Dermis microvascular lymphatic vessel endothelial cell (primary cell): ENCODE measurements around the gene PPP4R3A. TPM values are rescaled to one million over a fixed set of nuclear protein-coding genes. Genes with fewer than 3 reads are reported as not detected.
A peak's percentile ranks its signal among the peaks of the same experiment; 100 is the strongest.
"Not testable (repeated sequence)": the region's sequence is repeated elsewhere in the genome, so short reads cannot be mapped to it uniquely, and the experiment has no call there.

Experiments used
- DNase-seq, 2 donors: peaks; one replicate each; pipeline versions ENCODE4 v3.0.0 to v3.0.0-alpha.2; 2010; ENCODE audit warnings: low read depth in 2 of 2
- total RNA-seq: library from RNA; depleted of rRNA; stranded (reverse); fragments of >200 nt; gene quantifications from 2 replicates; pipeline ENCODE4 v1.2.1, GENCODE V29; 2014

The PPP4R3A gene
- total RNA-seq, 1 donor from 2014 or later, result 61.7 TPM

DNA sequence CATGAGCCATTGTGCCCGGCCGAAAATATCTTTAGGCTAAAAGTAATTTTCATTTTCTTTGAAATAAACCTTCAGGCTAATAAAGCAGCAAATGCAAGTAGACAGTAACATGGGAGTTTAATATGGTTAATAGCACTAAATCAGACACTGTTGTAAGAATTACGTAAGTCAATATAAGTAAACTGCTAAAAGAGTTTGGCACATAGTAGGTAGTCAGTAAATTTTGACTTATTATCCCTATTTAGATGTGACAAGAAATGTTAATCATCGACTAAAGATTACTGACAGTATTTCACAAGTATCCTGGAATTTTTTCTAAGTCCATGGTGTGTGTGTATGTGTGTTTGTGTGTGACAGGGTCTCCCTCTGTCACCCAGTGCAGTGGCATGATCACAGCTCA lies 3.9 kb downstream of the PPP4R3A start:
- no peak for DNase-seq

DNA sequence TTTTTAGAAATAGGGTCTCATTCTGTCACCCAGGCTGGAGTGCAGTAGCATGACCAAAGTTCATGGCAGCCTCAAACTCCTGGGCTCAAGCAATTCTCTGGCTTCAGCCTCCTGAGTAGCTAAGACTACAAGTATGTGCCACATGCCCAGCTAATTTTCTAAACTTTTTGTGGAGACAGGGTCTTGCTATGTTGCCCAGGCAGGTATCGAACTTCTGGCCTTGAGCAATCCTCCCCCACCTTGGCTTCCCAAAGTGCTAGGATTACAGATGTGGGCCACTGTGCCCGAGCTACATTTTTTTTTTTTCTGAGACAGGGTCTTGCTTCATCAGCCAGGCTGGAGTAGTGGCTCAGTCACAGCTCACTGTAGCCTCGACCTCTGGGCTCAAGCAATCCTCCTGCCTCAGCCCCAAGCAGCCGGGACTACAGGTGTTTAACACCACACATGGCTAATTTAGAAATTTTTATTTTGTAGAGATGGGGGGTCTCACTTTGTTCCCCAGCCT lies 7.1 kb downstream of the PPP4R3A start:
- no peak for DNase-seq

DNA sequence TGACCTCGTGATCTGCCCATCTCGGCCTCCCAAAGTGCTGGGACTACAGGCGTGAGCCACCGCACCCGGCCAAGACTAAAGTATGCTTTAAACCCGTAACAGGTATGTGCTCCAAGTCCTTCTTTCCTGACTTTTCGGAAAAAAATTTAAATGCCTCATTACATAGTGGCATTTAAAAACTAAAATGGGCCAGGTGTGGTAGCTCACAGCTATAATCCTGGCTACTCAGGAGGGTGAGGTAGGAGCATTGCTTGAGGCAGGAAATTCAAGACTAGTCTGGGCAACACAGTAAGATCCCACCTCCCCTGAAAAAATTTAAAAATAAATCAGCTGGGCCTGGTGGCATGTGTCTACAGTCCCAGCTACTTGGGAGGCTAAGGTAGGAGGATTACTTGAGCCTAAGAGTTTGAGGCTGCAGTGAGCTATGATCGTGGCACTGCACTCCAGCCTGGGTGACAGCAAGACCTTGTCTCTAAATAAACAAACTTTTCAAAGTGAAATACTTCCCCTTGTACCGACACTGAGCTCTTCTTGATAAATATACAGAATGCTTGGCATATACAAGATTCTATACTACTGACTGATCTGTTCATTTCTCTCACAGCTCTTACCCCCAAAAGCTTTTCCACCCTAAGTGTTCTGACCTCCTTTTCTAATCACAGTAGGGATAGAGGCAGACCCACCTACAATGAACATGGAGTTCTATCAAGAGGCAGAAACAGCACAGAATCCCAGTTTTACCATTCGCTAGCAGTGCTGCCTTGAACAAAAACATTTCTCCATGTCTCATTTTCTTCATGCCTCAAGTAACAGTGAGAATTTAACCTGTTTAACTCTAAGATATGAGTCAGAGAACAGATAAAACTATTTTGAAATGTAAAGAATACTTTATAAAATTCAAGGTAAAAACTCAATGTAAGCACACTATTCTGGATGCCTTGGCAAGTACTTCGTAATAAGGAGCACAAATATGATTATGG lies 7.9 kb downstream of the PPP4R3A start:
- DNase-seq, result no peak

DNA sequence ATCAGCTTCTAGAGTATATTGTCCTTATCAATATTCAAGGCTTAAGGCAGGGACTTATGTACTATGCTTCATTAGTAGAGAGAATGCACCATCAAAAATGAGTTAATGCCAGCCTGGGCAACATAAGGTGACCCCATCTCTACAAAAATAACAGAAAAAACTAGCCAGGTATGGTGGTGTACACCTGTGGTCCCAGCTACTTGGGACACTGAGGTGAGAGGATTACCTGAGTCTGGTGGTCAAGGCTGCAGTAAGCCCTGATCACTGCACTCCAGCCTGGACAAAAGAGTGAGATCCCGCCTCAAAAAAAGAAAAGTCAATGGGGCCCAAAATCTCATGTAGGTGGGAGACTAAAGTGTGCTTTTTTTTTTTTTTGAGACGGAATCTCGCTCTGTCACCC lies 8.8 kb downstream of the PPP4R3A start:
- no peak for DNase-seq

DNA sequence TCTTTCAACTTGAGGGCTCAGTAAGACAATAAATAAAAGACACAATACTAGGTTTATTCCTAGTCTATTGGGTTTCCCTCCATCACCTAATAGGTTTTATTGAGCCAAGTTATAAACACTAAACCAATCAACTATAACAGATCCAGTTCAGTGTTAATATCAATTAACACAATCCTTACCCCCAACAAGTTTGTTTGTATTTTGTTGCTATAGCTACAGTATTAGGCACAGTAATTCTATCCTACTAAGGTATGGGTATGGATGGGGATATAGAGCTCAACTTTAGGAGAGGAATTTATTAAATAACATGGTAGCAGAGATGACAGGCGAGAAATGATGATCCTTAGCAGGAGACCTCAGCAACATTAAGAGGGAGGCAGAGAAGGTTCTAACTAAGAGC lies 13.3 kb downstream of the PPP4R3A start:
- no peak for DNase-seq

DNA sequence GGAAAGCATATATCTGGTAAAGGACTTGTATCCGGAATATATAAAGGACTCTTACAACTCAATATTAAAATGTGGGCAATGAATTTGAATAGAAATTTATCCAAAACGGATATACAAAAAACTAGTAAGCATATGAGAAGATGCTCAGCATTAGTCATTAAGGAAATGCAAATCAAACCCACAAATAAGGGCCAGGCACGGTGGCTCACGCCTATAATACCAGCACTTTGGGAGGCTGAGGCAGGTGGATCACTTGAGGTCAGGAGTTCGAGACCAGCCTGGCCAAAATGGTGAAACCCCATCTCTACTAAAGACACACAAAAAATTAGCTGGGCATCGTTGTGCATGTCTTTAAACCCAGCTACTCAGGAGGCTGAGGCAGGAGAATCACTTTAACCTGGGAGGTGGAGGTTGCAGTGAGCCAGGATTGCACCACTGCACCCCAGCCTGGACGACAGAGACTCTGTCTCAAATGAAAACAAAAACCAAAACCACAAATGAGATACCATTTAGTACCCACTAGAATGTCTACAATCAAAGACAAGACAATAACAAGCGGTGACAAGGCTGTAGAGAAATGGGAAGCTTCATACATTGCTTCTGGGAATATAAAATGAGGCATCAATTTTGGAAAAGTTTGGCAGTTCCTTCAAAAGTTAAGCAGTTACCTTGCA lies 15.6 kb downstream of the PPP4R3A start:
- DNase-seq, result not testable (repeated sequence)

DNA sequence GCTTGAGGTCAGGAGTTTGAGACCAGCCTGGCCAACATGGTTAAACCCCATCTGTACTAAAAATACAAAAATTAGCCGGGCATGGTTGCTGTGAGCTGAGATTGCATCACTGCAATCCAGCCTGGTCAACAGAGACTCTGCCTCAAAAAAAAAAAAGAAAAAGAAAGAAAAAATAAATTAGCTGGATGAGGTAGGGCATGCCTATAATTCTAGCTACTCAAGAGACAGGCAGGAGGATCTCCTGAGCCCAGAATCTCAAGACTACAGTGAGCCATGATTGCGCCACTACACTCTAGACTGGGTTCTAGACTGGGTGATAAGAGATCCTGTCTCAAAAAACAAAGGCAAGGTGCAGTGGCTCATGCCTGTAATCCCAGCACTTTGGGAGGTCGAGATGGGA lies 16.9 kb downstream of the PPP4R3A start:
- DNase-seq, result no peak

DNA sequence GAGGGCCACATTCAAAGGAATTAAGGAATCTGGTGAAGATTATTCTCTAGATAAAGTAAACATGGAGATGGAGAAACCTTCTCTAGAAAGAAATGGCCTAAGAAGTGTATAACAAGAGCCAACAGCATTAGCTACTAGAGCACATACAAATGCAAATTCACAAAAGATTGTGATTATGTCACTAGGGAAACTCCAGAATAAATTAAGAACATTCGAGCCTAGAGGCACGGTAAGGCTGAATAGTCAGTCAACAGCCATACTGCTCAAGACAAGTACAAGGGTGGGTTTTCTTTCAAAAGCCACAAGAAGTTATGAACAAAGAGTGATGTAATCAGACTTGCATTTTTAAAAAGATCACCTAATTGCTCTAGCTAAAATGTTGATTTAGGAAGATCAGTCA lies 25.4 kb downstream of the PPP4R3A start:
- no peak for DNase-seq

DNA sequence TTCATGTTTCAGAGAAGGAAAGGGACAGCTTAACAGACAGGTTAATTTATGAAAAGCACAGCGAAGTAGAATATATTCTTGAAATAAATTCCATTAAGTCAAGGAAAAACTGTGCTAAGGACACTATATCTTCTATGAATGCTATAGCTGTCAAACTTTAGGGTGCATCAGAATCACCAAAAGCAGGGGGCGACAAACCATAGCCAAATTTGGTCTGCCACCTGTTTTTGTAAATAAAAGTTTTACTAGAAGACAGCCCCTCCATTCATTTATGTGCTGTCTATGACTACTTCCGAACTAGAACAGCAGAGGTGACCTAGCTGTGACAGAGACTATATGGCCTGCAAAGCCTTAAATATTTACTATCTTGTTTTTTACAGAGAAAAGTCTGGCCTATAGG lies 25.9 kb downstream of the PPP4R3A start:
- no peak for DNase-seq

DNA sequence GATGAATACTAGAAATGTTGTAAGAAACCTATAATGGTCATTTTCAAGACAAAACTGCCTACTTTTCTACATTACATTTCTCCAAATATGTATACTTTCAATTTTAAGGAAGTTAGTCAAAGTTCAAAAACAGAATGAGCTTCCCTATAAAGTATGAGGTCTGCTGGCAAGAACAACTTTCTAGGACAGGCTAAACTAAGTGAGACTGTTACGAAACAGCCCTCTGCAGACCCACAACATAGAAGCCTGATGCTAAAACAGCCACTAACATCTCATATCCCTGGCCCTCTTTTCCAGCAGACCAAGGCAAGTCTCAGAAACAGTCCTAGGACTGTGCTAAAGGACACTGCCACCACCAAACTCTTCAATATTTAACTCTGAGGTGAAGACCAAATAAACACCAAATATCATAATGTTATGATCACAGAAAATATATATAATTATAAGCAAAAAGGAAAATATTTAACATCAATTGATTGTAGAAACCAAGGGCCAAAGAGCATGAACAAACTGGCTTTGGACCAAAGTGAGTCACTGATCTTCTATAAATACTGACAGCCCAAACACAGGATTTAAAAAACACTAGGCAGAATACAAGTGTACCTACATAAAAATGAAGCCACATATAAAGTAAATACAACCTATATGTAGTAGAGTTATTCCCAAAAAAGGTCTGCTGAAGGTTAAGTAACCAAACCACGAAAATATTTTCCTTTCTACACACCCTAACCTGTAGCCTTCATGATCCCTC lies 27.7 kb downstream of the PPP4R3A start:
- DNase-seq, result peak in 1 of 2 donors; percentile 27

DNA sequence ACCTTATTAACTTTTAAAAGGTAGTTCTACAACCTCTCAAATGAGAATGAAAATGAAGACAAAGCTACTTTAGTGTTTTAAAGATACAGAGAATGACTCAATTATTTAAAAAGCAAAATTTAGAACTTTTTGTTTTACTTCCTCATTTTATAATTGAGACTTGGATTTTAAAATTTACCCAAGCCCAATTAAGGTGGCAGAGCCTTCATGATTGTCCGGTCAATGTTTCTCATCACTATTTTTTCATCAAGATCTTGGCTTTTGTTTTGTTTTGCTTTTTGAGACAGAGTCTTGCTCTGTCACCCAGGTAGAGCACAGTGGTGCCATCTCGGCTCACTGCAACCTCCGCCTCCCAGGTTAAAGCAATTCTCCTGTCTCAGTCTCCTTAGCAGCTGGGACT lies 32.7 kb downstream of the PPP4R3A start:
- no peak for DNase-seq

DNA sequence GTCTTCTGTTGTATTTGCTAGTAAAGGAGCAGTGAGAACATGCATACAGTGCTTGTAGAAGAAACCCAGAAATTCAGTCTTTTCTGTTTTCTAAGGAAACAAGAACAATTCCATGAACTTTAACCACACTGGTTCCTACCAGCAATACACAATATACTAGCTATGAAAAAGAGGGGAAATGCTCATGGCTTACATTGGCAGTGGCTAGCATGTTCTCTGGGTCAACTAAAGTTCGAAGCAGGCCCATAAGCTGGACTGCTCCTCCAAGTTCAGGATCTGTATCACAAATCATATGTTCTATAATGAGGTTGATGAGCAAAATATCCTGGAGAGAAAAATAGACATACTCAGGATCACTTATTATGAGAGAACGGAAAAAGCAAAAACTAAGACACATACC lies 37.1 kb downstream of the PPP4R3A start:
- peak; percentile 44 to 55 for DNase-seq

DNA sequence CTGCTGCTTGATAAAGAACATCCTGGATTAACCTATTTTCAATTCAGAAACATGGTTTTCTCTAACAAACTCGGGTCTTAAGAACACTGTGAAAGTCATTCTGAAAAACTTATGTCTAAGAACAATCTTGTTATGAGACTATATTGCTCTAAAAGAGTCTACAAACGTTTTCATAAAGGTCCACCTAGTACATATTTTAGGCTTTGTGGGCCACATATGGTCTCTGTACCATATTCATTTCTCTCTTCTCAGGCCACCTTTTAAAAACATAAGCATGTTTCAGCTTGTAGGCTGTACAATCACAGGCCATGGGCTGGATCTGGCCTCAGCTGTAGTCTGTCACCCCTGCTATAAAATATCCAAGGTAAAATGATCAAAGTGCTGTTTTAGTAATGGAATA lies 39.9 kb downstream of the PPP4R3A start:
- DNase-seq, result no peak

DNA sequence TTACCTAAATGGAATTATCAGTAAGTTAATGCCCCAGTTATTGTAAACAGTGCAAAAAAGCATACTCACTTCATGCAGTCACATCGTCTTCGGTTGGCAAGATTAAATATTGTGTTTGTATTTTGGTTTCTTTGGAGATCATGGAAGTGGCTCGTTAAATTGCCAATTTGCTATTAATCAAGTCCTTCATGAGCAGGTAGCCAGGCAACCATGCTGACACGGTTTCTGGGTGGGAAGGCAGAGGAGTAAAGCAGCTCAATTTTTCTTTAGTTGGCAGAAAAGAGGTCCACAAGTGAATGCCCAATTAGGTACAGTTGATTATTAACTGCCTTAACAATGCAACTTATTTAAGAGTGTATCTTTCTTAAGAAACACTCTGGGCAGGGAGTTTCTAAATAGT lies 43.9 kb downstream of the PPP4R3A start:
- DNase-seq, result no peak

DNA sequence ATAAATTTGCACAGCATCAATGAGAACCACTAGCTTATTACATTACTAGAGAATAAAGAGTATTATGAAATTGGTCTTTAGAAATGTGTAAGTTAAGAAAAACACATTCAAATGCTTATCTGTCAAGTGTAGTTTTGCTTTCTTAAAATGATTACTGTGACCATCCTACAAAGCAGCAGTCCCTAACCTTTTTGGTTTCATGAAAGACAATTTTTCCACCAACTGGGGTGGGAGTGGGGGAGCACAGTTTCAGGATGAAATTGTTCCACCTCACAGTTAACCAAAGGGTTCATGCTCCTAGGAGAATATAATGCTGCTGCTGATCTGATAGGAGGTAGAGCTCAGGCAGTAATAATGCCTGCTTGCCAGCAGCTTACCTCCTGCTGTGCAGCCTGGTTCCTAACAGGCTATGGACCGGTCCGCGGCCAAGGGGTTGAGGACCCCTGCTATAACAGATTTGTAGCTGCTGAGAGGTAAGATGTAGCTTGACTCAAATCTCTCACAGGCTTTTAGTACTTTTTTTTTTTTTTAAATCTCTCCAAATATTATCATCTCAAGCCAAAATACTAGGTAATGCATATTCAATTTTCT lies 45.4 kb downstream of the PPP4R3A start:
- no peak for DNase-seq

DNA sequence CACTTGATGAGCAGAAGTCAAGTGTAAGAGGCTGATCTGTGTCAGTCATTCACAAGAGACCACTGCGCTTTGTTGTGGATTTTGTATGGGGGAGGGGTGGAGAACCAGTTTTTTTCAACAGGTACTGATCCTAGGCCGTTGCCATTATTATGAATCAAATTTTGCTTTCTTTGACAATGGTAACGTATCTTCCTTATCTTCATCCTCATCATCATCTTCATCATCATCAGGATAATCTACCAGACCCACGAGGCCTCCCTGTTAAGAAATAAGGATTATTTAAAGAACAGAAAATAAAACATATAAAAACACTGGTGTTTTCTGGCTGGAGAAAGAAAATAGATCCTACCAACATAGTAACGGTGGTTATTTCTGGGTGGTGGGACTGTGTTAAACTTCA lies 51.5 kb downstream of the PPP4R3A start:
- DNase-seq, result no peak

DNA sequence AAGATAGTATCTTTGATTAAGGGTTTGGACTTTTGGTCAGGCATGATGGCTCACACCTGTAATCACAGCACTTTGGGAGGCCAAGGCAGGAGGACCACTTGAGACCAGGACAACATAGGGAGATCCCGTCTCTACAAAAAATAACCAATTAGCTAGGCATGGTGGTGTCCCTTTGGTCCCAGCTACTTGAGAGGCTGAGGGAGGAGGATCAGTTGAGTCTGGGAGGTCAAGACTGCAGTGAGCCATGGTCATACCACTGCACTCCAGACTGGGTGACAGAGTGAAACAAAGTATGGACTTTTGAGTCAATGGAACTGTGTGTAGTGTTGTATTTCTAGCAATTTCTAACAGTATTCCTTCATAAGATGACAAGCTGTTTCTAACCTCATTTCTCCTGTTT lies 53.8 kb downstream of the PPP4R3A start:
- no peak for DNase-seq

DNA sequence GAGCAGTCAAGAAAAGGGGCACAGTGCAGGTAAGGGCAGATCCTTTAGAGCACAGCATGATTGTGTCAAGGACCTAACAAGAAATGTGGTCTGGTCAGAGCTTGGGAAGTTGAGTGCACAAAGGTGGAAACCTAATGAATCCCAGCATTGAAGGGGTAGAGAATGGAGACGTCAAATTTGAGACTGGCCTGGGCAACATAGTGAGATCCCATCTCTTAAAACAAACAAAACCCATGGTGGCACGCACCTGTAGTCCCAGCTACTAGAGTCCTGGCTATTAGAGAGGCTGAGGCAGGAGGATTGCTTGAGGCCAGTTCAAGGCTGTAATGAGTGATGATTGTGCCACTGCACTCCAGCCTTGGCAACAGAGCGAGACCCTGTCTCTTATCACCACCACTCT lies 55.5 kb downstream of the PPP4R3A start:
- DNase-seq, result no peak

DNA sequence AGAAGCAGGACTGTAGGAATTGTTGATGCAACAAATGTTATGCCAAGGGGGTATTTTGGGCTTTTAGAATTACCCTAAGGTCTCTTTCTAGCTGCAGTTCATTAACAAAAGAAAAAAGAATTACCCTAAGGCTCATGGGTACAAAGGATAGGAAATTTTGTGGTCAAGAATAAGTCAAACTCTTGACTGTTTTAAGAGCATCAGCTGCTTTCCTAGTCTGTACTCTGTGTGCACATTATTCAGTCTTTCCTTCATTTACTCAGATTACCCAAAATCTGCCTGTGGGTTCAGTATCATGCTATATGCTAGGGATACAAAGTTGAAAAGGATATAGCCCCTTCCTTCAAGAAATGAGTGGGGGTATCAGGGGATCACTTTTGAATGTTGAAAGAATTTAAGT lies 56.0 kb downstream of the PPP4R3A start:
- no peak for DNase-seq

DNA sequence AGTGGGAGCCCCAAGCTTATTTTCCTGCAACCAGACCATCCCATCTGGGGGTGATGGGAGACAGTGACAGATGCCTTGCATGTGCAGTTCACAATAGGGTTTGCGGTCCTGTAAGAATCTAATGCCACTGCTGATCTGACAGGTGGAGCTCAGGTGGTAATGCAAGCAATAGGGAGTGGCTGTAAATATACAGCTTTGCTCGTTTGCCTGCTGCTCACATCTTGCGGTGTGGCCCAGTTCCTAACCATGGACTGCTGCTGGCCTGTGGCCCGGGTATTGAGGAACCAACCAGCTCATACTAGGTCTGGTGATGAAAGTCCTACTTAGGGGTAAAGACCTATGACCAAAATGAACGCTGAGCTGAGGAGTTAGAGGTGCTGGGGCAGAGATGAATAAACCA lies 56.4 kb downstream of the PPP4R3A start:
- no peak for DNase-seq

DNA sequence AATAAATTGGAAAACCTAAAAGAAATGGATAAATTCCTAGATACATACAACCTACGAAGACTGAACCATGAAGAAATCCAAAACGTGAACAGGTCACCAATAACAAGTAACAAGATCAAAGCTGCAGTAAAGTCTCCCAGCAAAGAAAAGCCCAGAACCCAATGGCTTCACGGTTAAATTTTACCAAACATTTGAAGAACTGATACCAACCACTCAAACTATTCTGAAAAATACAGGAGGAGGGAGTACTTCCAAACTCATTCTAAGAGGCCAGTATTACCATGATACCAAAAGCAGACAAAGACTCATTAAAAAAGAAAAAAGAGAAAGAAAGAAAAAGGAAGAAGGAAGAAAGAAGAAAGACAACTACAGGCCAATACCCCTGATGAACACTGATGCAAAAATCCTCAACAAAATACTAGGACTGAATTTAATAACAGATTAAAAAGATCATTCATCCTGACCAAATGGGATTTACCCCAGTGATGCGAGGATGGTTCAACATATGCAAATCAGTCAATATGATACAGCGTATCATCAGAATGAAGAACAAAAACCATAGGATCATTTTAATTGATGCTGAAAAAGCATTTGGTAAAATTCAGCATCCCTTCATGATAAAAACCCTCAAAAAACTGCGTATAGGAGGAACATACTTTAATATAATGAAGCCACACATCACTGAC lies 65.6 kb downstream of the PPP4R3A start:
- DNase-seq, result no peak
